Caki2 (cell line): ENCODE data around the gene SMYD3. TPM values are rescaled to one million over a fixed set of nuclear protein-coding genes. Genes with fewer than 3 reads are reported as not detected.

Experiments
- DNase-seq: peaks from one replicate; pipeline ENCODE4 v3.0.0-alpha.2; 2015; ENCODE audit warnings: low read depth
- in situ Hi-C: cut with HindIII; loops from 2 replicates; pipeline ENCODE4 v1.10.0; 2016; ENCODE audit warnings: low sequenced_read_pairs, low pct_unique_long_range_greater_than_20kb, mixed read lengths
- total RNA-seq: library from RNA; depleted of rRNA; stranded (reverse); fragments of >200 nt; shearing (Covaris generic); gene quantifications from 2 replicates; pipeline ENCODE4 v1.2.3, GENCODE V29; 2014; ENCODE audit warnings: low replicate concordance

SMYD3 gene
- total RNA-seq, 1 experiment from 2014 or later = 47.7 TPM

- in situ Hi-C loops = no loop called here
- DNase-seq = no peak
These were observed 23.5 kb downstream of the SMYD3 start for GRCh38 chr1:246483569-246483933.

- in situ Hi-C loops = no loop called here
These were observed 24.1 kb downstream of the SMYD3 start for GRCh38 chr1:246482805-246483568.

GRCh38 chr1:246479061-246479460 is 28.0 kb downstream of the SMYD3 start:
- DNase-seq = no peak
- in situ Hi-C loops = no loop called here

More at GRCh38 chr1:246482805-246483568, 24.1 kb downstream of the SMYD3 start:
- DNase-seq = no peak

- in situ Hi-C loops = no loop called here
- no peak for DNase-seq
These were observed 29.4 kb downstream of the SMYD3 start for GRCh38 chr1:246477634-246478033.

- no peak for DNase-seq
- in situ Hi-C loops = no loop called here
These were observed 30.3 kb downstream of the SMYD3 start for GRCh38 chr1:246476771-246477170.

- no peak for DNase-seq
- in situ Hi-C loops = no loop called here
These were observed 35.4 kb downstream of the SMYD3 start for GRCh38 chr1:246471688-246472087.

GRCh38 chr1:246470585-246470984 is 36.5 kb downstream of the SMYD3 start:
- DNase-seq = no peak
- in situ Hi-C loops = no loop called here

- in situ Hi-C loops = no loop called here
- no peak for DNase-seq
These were observed 44.1 kb downstream of the SMYD3 start for GRCh38 chr1:246462986-246463385.

- in situ Hi-C loops = no loop called here
- DNase-seq = no peak
These were observed 46.7 kb downstream of the SMYD3 start for GRCh38 chr1:246460406-246460805.

- no peak for DNase-seq
- in situ Hi-C loops = no loop called here
These were observed 47.9 kb downstream of the SMYD3 start for GRCh38 chr1:246459221-246459620.

GRCh38 chr1:246455476-246455875 is 51.6 kb downstream of the SMYD3 start:
- DNase-seq = no peak
- in situ Hi-C loops = no loop called here

- DNase-seq = no peak
- in situ Hi-C loops = no loop called here
These were observed 52.4 kb downstream of the SMYD3 start for GRCh38 chr1:246454655-246455054.

GRCh38 chr1:246450611-246451251 is 56.3 kb downstream of the SMYD3 start:
- in situ Hi-C loops = no loop called here
- peak; percentile 27 for DNase-seq

GRCh38 chr1:246448373-246448772 is 58.7 kb downstream of the SMYD3 start:
- no peak for DNase-seq
- in situ Hi-C loops = no loop called here

GRCh38 chr1:246447501-246447900 is 59.6 kb downstream of the SMYD3 start:
- no peak for DNase-seq

GRCh38 chr1:246445503-246445902 is 61.6 kb downstream of the SMYD3 start:
- in situ Hi-C loops = no loop called here
- DNase-seq = no peak

More at GRCh38 chr1:246447501-246447900, 59.6 kb downstream of the SMYD3 start:
- in situ Hi-C loops = no loop called here

GRCh38 chr1:246444617-246445016 is 62.5 kb downstream of the SMYD3 start:
- in situ Hi-C loops = no loop called here
- no peak for DNase-seq

- in situ Hi-C loops = no loop called here
- no peak for DNase-seq
These were observed 69.1 kb downstream of the SMYD3 start for GRCh38 chr1:246437961-246438360.

GRCh38 chr1:246435421-246436041 is 71.5 kb downstream of the SMYD3 start:
- peak; percentile 20 for DNase-seq
- in situ Hi-C loops = no loop called here
